ENCODE data around the gene CHRM4.
"Not testable (repeated sequence)": the region's sequence is repeated elsewhere in the genome, so short reads cannot be mapped to it uniquely, and the experiment has no call there.

The CHRM4 gene

DNA sequence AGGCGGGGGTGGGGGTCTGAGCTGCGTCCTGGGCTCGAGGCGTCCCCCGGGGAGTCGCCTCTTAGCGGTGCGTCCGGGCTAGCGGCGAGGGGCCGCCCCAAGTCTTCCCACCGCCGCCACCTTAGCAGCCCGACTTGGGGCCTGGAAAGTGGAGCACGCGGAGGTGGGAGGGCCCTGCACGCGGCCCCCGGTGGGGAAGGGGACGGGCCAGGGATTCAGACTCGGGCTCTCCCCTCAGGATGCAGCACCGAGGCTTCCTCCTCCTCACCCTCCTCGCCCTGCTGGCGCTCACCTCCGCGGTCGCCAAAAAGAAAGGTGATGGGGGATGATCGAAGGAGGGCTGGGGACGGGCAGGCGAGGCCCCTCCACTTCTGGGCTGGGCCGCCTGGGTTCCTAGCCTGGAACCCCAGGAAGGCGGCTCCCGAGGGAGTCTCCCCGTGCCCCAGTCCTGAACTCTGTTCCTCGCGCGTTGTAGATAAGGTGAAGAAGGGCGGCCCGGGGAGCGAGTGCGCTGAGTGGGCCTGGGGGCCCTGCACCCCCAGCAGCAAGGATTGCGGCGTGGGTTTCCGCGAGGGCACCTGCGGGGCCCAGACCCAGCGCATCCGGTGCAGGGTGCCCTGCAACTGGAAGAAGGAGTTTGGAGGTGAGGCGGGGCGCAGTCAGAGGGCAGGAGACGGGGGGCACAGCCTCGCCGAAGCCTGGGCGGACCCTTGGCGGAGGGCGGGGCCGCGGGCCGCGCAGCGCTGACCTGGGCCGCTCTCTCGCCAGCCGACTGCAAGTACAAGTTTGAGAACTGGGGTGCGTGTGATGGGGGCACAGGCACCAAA, 9.5 kb downstream of the CHRM4 start:
- DNase-seq (ENCODE audit: low spot score), result no peak

- no peak for DNase-seq (ENCODE audit: low spot score)
Measured at GRCh38 chr11:46381048-46381818, 10.3 kb downstream of the CHRM4 start, which contains the start of gene MDK. TSS of gene MDK (plus strand) at chr11:46381669. CDS start at chr11:46382058, 389 bp downstream.

DNA sequence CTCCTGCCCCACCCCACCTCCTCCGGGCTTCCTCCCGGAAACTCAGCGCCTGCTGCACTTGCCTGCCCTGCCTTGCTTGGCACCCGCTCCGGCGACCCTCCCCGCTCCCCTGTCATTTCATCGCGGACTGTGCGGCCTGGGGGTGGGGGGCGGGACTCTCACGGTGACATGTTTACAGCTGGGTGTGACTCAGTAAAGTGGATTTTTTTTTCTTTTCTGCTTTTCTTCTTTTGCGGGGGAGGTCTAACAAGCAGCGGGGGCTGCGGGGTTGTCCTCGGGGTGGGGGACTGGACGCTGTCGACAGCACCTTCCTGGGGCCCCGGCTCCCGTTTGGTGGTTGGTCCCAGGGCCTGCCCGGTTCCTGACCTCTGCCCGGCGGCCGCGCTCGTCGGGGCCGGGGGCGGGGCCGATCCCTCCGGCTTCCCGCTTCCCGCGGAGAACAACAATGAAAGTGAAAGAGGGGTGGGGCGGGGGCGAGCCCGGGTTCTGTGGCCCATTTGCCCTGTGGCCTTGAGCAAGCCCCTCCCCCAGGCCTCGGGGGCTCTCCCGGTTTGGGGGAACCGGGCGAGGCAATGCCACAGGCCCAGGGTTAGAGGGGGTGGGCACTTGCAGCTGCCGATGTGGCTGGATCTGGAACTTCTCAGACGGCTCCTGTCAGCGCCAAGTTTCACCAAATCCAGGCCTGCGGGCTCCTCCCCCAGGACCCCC, 11.1 kb downstream of the CHRM4 start:
- DNase-seq (ENCODE audit: low spot score), result peak; percentile 37

DNA sequence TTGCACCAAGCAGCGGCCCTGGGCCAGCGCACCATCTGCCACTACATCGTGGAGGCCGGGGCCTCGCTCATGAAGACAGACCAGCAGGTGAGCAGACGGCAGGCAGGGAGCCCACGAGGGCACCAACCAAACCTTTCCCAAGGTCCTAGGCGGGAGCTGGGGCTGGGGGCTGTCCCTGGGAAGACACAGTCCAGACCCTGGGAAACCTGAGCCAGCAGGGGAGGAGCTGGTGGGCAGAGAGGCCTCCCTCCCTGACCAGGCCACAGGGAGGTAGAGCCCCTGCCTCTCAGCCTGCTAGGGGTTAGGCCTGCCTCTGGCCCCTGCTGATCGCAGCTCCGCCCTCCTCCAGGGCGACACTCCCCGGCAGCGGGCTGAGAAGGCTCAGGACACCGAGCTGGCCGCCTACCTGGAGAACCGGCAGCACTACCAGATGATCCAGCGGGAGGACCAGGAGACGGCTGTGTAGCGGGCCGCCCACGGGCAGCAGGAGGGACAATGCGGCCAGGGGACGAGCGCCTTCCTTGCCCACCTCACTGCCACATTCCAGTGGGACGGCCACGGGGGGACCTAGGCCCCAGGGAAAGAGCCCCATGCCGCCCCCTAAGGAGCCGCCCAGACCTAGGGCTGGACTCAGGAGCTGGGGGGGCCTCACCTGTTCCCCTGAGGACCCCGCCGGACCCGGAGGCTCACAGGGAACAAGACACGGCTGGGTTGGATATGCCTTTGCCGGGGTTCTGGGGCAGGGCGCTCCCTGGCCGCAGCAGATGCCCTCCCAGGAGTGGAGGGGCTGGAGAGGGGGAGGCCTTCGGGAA, 11.9 kb downstream of the CHRM4 start:
- not testable (repeated sequence) for DNase-seq (ENCODE audit: low spot score)

DNA sequence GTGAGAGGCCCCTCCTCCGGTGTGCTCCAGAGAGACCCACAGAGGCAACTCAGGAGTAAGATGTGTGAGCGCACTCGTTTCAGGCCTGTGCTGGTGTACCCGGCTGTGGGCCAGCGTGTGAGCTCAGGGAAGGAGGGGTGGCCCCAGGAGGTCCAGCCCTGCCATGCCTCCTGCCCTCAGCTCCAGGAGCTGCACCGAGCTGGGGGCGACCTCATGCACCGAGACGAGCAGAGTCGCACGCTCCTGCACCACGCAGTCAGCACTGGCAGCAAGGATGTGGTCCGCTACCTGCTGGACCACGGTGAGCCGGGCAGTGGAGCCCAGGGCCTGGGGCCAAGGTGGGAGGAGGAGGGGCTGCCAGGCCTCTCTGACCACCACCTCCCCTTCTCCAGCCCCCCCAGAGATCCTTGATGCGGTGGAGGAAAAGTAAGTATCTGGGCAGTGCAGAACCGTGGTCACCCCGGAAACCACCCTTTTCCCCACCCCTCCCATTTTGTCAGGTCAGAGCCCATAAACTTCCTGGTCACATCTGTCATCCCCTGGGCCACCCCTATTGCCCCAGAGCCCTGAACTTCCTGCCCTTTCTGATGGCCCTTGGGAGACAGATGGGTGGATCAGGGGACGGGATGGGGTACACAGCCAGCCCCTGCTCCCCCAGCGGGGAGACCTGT, 12.6 kb downstream of the CHRM4 start:
- no peak for DNase-seq (ENCODE audit: low spot score)

GRCh38 chr11:46378296-46378695, 13.3 kb downstream of the CHRM4 start:
- no peak for DNase-seq (ENCODE audit: low spot score)

GRCh38 chr11:46377831-46378230, 13.7 kb downstream of the CHRM4 start:
- no peak for DNase-seq (ENCODE audit: low spot score)

DNA sequence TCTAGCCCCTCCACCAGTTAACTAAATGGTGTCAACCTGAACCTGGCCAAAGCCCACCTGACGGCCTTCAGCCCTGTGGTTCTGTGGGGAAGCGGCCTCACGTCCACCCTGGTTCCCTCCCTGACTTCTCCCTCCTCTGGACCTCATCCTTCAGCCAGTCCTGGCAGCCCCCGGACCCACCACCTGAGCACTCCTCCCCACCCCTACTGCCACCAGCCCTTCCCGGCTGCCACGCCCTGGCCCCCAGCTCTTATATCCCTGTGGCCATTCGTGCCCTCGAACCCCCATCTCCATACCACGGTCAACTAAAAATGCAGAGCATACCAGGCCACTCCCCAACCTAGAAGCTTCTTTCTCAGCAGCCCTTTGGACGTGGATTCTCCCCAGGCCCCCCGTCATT, 14.3 kb downstream of the CHRM4 start:
- no peak for DNase-seq (ENCODE audit: low spot score)

DNA sequence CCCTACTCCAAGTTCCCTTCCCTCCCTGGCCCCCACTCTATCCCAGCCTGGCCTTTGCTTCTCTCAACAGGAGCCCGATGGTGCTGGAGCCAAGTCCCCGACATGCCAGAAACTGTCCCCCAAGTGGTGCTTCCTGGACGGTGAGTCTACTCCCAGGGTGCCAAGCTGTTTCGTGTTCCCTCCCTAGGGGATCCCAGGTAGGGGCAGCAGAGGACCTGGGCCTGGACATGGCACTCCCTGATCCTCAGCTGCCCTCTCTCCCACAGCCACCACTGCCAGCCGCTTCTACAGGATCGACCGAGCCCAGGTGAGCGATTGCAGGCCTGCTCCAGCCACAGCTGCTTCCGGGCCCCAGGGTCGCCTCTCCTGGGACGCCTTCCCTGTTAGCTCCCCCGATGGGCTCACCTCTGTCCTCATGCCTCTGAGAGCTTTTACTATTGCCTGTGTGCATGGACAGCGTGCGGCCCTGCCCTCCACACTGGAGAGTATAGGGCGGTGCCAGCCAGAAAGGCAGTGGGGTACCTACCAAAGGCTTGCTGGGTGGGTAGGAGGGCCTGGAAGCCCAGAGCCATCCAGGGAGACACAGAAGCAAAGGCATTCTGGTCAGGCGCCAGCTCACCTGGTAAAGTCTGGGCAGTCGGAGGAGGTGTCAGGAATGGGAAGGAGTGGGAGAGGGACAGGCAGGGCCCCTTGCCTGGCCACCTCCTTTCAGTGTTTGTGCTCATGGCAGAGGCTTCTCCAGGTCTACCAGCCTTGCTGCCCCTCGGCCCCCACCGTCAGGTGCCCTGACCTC, 15.1 kb downstream of the CHRM4 start:
- no peak for DNase-seq (ENCODE audit: low spot score)

DNA sequence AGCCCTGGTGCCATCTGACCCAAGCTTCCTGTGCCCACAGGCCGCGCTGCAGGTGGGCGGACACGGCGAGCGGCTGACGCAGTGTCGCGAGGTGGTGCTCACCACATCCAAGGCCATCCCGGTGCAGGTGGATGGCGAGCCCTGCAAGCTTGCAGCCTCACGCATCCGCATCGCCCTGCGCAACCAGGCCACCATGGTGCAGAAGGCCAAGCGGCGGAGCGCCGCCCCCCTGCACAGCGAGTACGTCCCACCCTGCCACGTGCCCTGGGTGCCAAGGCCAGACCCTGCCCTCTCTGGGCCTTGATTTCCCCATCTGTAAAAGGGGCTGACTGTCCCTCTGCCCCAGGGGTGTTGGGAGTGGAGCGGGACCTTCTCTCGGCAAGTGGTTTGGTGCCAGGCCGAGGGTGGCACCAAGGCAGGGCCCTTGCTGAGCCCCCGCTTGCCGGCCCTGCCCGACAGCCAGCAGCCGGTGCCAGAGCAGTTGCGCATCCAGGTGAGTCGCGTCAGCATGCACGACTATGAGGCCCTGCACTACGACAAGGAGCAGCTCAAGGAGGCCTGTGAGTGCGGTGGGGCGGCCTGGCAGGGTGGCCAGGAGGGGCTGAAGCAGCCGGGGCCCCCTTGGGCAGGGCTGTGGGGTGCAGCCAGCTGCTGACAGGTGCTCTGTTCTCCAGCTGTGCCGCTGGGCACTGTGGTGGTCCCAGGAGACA, 16.0 kb downstream of the CHRM4 start:
- no peak for DNase-seq (ENCODE audit: low spot score)

DNA sequence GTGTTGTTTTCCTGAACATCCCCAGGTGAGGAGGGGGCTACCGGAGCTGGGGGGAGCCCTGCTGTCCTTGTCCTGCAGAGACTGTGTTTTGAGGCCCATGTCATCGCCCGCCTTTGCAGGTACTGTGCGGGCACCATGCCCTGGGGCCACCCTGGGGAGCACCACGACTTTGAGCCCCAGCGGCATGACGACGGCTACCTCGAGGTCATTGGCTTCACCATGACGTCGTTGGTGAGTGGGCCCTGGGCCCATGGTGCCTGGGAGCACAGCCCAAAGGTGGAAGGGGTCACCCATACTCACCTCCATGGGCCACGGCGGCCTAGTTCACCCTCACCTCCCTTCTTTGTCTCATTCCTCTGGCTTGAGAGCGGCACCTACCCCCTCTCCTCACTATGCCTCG, 16.8 kb downstream of the CHRM4 start:
- no peak for DNase-seq (ENCODE audit: low spot score)

- no peak for DNase-seq (ENCODE audit: low spot score)
Measured at GRCh38 chr11:46373787-46374740, 17.5 kb downstream of the CHRM4 start.

GRCh38 chr11:46372501-46372900, 19.1 kb downstream of the CHRM4 start:
- DNase-seq (ENCODE audit: low spot score), result not testable (repeated sequence)

- DNase-seq (ENCODE audit: low spot score), result no peak
Measured at GRCh38 chr11:46372086-46372485, 19.5 kb downstream of the CHRM4 start.

- not testable (repeated sequence) for DNase-seq (ENCODE audit: low spot score)
Measured at GRCh38 chr11:46371262-46371661, 20.3 kb downstream of the CHRM4 start.

GRCh38 chr11:46370253-46370652, 21.3 kb downstream of the CHRM4 start:
- DNase-seq (ENCODE audit: low spot score), result no peak

- DNase-seq (ENCODE audit: low spot score), result peak; percentile 41
Measured at GRCh38 chr11:46369458-46370152, 22.0 kb downstream of the CHRM4 start.

DNA sequence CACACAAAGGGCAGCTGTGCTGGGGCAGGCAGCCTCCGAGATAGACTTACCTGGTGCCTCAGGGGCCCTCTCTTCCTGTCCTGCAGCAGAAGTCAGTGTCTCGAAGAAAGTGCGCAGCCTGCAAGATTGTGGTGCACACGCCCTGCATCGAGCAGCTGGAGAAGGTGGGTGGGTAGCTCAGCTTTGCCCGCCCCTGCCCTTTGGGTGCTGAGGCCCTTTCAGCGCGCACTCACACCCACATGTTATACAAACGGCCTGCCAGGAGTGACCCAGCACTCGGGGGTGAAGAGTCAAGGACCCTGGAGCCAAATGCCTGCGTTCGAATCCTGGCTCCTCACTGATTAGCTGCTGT, 23.7 kb downstream of the CHRM4 start:
- no peak for DNase-seq (ENCODE audit: low spot score)

Data from CD4-positive, alpha-beta T cell treated with Interleukin-6 at 100 ng/mL for 8 hours (primary cell).